HepG2 (cell line): ENCODE measurements around the gene ATP11A. TPM values are rescaled to one million over a fixed set of nuclear protein-coding genes. Genes with fewer than 3 reads are reported as not detected.

ENCODE experiments used
- ATAC-seq: fragments of 200-7000 bp; cut with Tn5 transposase; 3 replicates; pipeline ENCODE4 v1.9.1; 2020; ENCODE audit warnings: mild to moderate bottlenecking, moderate library complexity
- BruUV-seq: library from RNA; stranded (reverse); fragments of 400-500 nt; replicated peaks from 2 replicates; lab custom pipeline; 2021; lab: Mats Ljungman, UMichigan
- CTCF ChIA-PET: fragments of 300-600 bp; formaldehyde crosslinking; extraction: SDS; loops from one replicate; lab custom pipeline; 2021; ENCODE audit warnings: low total read pairs, inconsistent platforms, low intra/inter-chr PET ratio; lab: Yijun Ruan, JAX
- POLR2A ChIA-PET: fragments of 350-600 bp; sonication (Branson Sonifier 250); formaldehyde crosslinking; loops from one replicate; lab custom pipeline; 2020; ENCODE audit warnings: antibody characterized with exemption, inconsistent platforms; lab: Yijun Ruan, JAX
- DNase-seq: peaks from one replicate; pipeline ENCODE4 v3.0.0-alpha.2; 2015; ENCODE audit warnings: low spot score
- FAIRE-seq: peaks from 3 replicates; lab custom pipeline; 2011; peaks lifted over from hg19 to GRCh38; lab: Jason Lieb, UNC
- H2AFZ ChIP-seq: one replicate; pipeline ENCODE4 v1.6.1; 2011; ENCODE audit warnings: low read length, inconsistent platforms
- H3K27ac ChIP-seq: fragments of 300-600 bp; 3 replicates; pipeline ENCODE4 v1.8.0; 2011; ENCODE audit warnings: mixed run types, mild to moderate bottlenecking, mixed read lengths, low read length, inconsistent platforms; ENCODE audit not compliant: insufficient read depth; ENCODE audit errors: extremely low read length
- H3K27me3 ChIP-seq, 2 experiments: fragments of 200-600 bp in 1 of 2; 2 replicates in 1 of 2; 3 replicates in 1 of 2; pipeline versions ENCODE4 v1.6.0 to v1.8.0; 2011; ENCODE audit warnings: low read length in 2 of 2, mild to moderate bottlenecking in 2 of 2, moderate library complexity in 2 of 2, inconsistent platforms in 1 of 2; ENCODE audit not compliant: insufficient read depth in 2 of 2, control insufficient read depth in 1 of 2
- H3K36me3 ChIP-seq, 2 experiments: fragments of 200-600 bp in 1 of 2; replicated peaks in 1 of 2; 2 replicates in 1 of 2; 3 replicates in 1 of 2; pipeline versions ENCODE4 v1.5.1 to v1.8.0; 2011; ENCODE audit warnings: low read length in 2 of 2, inconsistent platforms in 1 of 2; ENCODE audit not compliant: insufficient read depth in 2 of 2, control insufficient read depth in 1 of 2
- H3K4me1 ChIP-seq: 2 replicates; pipeline ENCODE4 v1.5.1; 2012; ENCODE audit warnings: low read length, inconsistent platforms; ENCODE audit not compliant: insufficient read depth
- H3K4me2 ChIP-seq: 2 replicates; pipeline ENCODE4 v1.6.0; 2011; ENCODE audit warnings: low read depth, low read length, inconsistent platforms
- H3K4me3 ChIP-seq, 3 experiments: fragments of 200-600 bp in 1 of 3; sonication (generic), shearing (Covaris generic) in 1 of 3; replicated peaks in 1 of 3; 2 replicates each; pipeline ENCODE4 v1.5.1; 2011 to 2016; ENCODE audit warnings: low read length in 3 of 3, inconsistent platforms in 2 of 3, low read depth in 2 of 3, mild to moderate bottlenecking in 2 of 3, control low read depth in 1 of 3, mixed read lengths in 1 of 3; ENCODE audit not compliant: insufficient read depth in 1 of 3
- H3K79me2 ChIP-seq: one replicate; pipeline ENCODE4 v1.6.1; 2011; ENCODE audit warnings: low read length, inconsistent platforms; ENCODE audit not compliant: insufficient read depth
- H3K9ac ChIP-seq: 2 replicates; pipeline ENCODE4 v1.6.0; 2011; ENCODE audit warnings: mild to moderate bottlenecking, low read depth, low read length, inconsistent platforms; ENCODE audit not compliant: insufficient read depth
- H3K9me3 ChIP-seq: 2 replicates; pipeline ENCODE4 v1.5.1; 2012; ENCODE audit warnings: mild to moderate bottlenecking, low read length
- H4K20me1 ChIP-seq: 2 replicates; pipeline ENCODE4 v1.6.0; 2011; ENCODE audit warnings: inconsistent platforms, mild to moderate bottlenecking, low read length, moderate library complexity; ENCODE audit not compliant: insufficient read depth
- BORCS8-MEF2B ChIP-seq: sonication (generic); formaldehyde crosslinking; IDR thresholded peaks from 2 replicates; pipeline ENCODE4 v1.8.0; 2022; ENCODE audit warnings: mild to moderate bottlenecking, missing genetic modification reagents
- DR1 ChIP-seq: sonication (generic); formaldehyde crosslinking; IDR thresholded peaks from 2 replicates; pipeline ENCODE4 v1.8.0; 2021; ENCODE audit warnings: mild to moderate bottlenecking, missing genetic modification reagents, inconsistent platforms
- HNF4A ChIP-seq: sonication (generic); formaldehyde crosslinking; IDR thresholded peaks from 2 replicates; pipeline ENCODE4 v1.4.0; 2020; ENCODE audit warnings: missing genetic modification reagents
- KAT8 ChIP-seq: IDR thresholded peaks from 2 replicates; pipeline ENCODE4 v1.6.1; 2016; ENCODE audit warnings: missing genetic modification reagents, missing compliant biosample characterization
- MEIS2 ChIP-seq: sonication (generic); formaldehyde crosslinking; IDR thresholded peaks from 2 replicates; pipeline ENCODE4 v1.9.0; 2021; ENCODE audit warnings: mild to moderate bottlenecking, missing genetic modification reagents
- NFYC ChIP-seq: IDR thresholded peaks from 2 replicates; pipeline ENCODE4 v1.6.1; 2016; ENCODE audit warnings: missing genetic modification reagents, missing compliant biosample characterization
- SRSF1 ChIP-seq: fragments of 200-400 bp; formaldehyde crosslinking; optimal IDR thresholded peaks from 2 replicates; pipeline ENCODE3; 2017; ENCODE audit warnings: mild to moderate bottlenecking, low read depth, low read length, moderate library complexity
- TAF15 ChIP-seq: fragments of 200-400 bp; formaldehyde crosslinking; IDR thresholded peaks from one replicate; pipeline ENCODE4 v1.6.1; 2018; ENCODE audit warnings: mild to moderate bottlenecking, low read depth, low read length; ENCODE audit not compliant: poor library complexity, severe bottlenecking
- ZNF12 ChIP-seq: sonication (generic); formaldehyde crosslinking; IDR thresholded peaks from 2 replicates; pipeline ENCODE4 v1.5.0; 2020; ENCODE audit warnings: missing genetic modification reagents
- ZNF326 ChIP-seq: sonication (generic); formaldehyde crosslinking; IDR thresholded peaks from 2 replicates; pipeline ENCODE4 v1.4.0; 2020; ENCODE audit warnings: missing genetic modification reagents, borderline replicate concordance
- WGBS: methylation state at CpG from one replicate; pipeline ENCODE4 v1.1.6; 2017; ENCODE audit warnings: low lambda C conversion rate; 5-methylcytosine and 5-hydroxymethylcytosine counted together
- in situ Hi-C: cut with HindIII; loops from 2 replicates; pipeline ENCODE4 v1.10.0; 2017; ENCODE audit warnings: low pct_unique_long_range_greater_than_20kb; ENCODE audit not compliant: extremely low pct_ligation_motif_present
- intact Hi-C: fragments of 100-400 bp; cut with micrococcal nuclease; formaldehyde crosslinking; loops from one replicate; pipeline ENCODE4 v1.10.0; 2022; ENCODE audit not compliant: unreplicated experiment
- polyA plus RNA-seq, 8 experiments: library from polyadenylated mRNA; depleted of rRNA in 3 of 8; stranded (reverse) in 7 of 8; unstranded in 1 of 8; fragments of >200 nt; fragmentation: Illumina TruSeq in 4 of 8; extraction: Trizol in 4 of 8; gene quantifications; 2 replicates each; pipeline versions ENCODE4 v1.2.1 to v1.2.3, GENCODE V29; 2011 to 2016; ENCODE audit warnings: low read depth in 4 of 8, missing spikeins in 1 of 8, mixed read lengths in 1 of 8; ENCODE audit not compliant: insufficient read depth in 1 of 8
- total RNA-seq, 5 experiments: library from RNA; depleted of rRNA; stranded (reverse); fragments of >200 nt; fragmentation: Illumina TruSeq; extraction: Trizol; gene quantifications; 2 replicates each; pipeline ENCODE4 v1.2.3, GENCODE V29; 2016; ENCODE audit warnings: low read depth in 1 of 5
- TF ChIP-seq, protein P1 (sequence below): sonication (generic); formaldehyde crosslinking; IDR thresholded peaks from 2 replicates; pipeline ENCODE4 v1.8.1; 2023; ENCODE audit warnings: mild to moderate bottlenecking, missing genetic modification reagents
- TF ChIP-seq, protein P2 (sequence below): sonication (generic); formaldehyde crosslinking; IDR thresholded peaks from 2 replicates; pipeline ENCODE4 v1.4.0; 2020; ENCODE audit warnings: mild to moderate bottlenecking, low read depth, missing genetic modification reagents
- TF ChIP-seq, protein P3 (sequence below): IDR thresholded peaks from 2 replicates; pipeline ENCODE4 v1.6.1; 2016; ENCODE audit warnings: missing biosample characterization, missing genetic modification reagents, low read depth
- TF ChIP-seq, protein P4 (sequence below): sonication (generic); formaldehyde crosslinking; IDR thresholded peaks from 2 replicates; pipeline ENCODE4 v1.4.0; 2020; ENCODE audit warnings: missing genetic modification reagents

The ATP11A gene
- total and polyA plus RNA-seq, 2 of the 13 experiments (the other 11 are each of a cell fraction or from before 2014, with no cell fraction given), result 18.4 to 20.1 TPM

DNA sequence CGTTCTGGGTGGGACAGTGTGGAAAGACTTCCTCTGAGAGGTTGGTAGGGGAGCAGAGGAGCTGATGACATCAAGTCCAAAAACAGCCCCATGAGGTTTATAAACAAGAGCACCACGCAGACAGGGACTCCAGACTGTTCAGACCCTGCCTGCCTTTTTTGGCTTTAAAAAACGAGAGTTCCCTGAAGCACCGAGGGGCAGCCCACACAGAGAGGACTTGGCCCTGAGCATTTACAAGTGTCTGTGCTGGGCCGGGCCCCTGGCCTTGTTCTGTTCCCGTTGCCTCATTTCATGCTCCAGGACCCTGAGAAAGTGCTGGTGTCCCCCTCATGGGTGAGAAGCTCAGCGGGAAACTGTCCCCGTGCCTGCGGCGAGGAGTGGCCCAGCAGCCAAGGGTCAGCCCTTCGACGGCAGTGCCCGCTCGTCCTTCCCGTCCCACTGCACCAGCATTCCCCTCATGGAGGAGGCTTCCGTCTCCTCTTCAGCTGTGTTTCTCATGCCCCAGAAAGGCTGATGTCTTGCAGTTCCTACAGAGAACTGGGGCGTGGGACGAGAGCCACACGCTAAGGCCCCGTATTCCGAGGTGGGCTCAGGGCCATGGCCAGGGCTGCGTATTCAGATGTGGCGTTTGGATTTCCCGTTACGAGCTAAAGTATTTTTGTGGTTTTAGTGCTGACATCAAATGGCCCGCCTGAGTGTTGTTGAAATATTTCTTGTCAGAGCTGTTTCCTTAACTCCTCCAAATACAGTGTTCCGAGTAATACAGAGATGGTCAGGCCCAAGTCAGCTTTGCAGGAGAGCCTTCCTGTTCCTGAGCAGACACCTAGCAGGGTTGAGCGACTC lies 93.5 kb downstream of the ATP11A start (continued):
- TF ChIP-seq, protein P1, sequence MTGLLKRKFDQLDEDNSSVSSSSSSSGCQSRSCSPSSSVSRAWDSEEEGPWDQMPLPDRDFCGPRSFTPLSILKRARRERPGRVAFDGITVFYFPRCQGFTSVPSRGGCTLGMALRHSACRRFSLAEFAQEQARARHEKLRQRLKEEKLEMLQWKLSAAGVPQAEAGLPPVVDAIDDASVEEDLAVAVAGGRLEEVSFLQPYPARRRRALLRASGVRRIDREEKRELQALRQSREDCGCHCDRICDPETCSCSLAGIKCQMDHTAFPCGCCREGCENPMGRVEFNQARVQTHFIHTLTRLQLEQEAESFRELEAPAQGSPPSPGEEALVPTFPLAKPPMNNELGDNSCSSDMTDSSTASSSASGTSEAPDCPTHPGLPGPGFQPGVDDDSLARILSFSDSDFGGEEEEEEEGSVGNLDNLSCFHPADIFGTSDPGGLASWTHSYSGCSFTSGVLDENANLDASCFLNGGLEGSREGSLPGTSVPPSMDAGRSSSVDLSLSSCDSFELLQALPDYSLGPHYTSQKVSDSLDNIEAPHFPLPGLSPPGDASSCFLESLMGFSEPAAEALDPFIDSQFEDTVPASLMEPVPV (CRISPR knock-in tag), result no peak
- TF ChIP-seq, protein P2, sequence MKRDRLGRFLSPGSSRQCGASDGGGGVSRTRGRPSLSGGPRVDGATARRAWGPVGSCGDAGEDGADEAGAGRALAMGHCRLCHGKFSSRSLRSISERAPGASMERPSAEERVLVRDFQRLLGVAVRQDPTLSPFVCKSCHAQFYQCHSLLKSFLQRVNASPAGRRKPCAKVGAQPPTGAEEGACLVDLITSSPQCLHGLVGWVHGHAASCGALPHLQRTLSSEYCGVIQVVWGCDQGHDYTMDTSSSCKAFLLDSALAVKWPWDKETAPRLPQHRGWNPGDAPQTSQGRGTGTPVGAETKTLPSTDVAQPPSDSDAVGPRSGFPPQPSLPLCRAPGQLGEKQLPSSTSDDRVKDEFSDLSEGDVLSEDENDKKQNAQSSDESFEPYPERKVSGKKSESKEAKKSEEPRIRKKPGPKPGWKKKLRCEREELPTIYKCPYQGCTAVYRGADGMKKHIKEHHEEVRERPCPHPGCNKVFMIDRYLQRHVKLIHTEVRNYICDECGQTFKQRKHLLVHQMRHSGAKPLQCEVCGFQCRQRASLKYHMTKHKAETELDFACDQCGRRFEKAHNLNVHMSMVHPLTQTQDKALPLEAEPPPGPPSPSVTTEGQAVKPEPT (CRISPR knock-in tag), result no peak
- TF ChIP-seq TAF15, result no peak
- no peak for TF ChIP-seq KAT8 (CRISPR knock-in tag)

DNA sequence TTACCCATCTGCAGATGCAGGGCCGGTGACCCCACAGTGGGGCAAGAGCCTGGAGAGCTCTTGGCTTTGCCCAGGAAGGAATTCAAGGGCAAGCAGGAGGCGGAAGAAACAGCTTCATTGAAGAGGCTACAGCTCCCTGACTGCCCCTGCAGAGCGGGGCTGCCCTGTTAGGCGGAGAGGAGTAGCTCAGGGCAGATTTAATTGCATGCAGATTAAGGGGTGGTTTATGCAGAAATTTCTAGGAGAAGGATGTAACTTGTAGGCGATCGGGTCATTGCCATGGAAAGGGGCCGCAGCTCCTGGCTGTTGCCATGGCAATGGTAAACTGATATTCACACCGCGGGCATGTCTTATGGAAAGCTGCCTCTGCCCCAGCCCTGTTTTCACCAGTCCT lies 94.1 kb downstream of the ATP11A start:
- no TSS peak for BruUV-seq
- H3K9me3 ChIP-seq, result no peaks in the 10 kb centered on the region
- H4K20me1 ChIP-seq, result peaks cover 39% of the 10 kb centered on the region
- 94% methylated on average over 9 of the region's 9 CpGs for WGBS
- no peak overlapping the region for H3K27ac ChIP-seq
- FAIRE-seq (no peak), DNase-seq (no peak), ATAC-seq (no peak)
- intact Hi-C loops (no loop called here), in situ Hi-C loops (no loop called here)
- no peak overlapping the region for H3K4me2 ChIP-seq
- H3K4me1 ChIP-seq, result no peaks in the 10 kb centered on the region
- peaks cover 39% of the 10 kb centered on the region for H3K79me2 ChIP-seq
- H3K9ac ChIP-seq, result no peak overlapping the region
- H3K4me3 ChIP-seq, result no peak overlapping the region
- peaks cover 11 to 27% of the 10 kb centered on the region in 2 experiments; a peak in 4 of 5 replicates for H3K36me3 ChIP-seq
- ChIA-PET CTCF (no interaction called here), POLR2A (no interaction called here)
- H2AFZ ChIP-seq, result no peak overlapping the region
- H3K27me3 ChIP-seq, result no peaks in the 10 kb centered on the region
- TF ChIP-seq MEIS2 (CRISPR knock-in tag) (no peak), ZNF326 (CRISPR knock-in tag) (no peak), DR1 (CRISPR knock-in tag) (no peak), SRSF1 (no peak), HNF4A (CRISPR knock-in tag) (no peak), ZNF12 (CRISPR knock-in tag) (no peak), BORCS8-MEF2B (no peak), NFYC (CRISPR knock-in tag) (no peak)
- TF ChIP-seq, protein P3, sequence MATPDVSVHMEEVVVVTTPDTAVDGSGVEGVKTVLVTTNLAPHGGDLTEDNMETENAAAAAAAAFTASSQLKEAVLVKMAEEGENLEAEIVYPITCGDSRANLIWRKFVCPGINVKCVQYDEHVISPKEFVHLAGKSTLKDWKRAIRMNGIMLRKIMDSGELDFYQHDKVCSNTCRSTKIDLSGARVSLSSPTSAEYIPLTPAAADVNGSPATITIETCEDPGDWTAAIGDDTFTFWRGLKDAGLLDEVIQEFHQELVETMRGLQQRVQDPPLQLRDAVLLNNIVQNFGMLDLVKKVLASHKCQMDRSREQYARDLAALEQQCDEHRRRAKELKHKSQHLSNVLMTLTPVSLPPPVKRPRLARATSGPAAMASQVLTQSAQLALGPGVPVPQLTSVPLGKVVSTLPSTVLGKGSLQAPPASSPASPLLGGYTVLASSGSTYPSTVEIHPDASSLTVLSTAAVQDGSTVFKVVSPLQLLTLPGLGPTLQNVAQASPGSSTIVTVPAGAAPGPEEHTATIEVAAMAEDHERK (CRISPR knock-in tag), result no peak
- TF ChIP-seq, protein P4, sequence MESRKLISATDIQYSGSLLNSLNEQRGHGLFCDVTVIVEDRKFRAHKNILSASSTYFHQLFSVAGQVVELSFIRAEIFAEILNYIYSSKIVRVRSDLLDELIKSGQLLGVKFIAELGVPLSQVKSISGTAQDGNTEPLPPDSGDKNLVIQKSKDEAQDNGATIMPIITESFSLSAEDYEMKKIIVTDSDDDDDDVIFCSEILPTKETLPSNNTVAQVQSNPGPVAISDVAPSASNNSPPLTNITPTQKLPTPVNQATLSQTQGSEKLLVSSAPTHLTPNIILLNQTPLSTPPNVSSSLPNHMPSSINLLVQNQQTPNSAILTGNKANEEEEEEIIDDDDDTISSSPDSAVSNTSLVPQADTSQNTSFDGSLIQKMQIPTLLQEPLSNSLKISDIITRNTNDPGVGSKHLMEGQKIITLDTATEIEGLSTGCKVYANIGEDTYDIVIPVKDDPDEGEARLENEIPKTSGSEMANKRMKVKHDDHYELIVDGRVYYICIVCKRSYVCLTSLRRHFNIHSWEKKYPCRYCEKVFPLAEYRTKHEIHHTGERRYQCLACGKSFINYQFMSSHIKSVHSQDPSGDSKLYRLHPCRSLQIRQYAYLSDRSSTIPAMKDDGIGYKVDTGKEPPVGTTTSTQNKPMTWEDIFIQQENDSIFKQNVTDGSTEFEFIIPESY (CRISPR knock-in tag), result no peak
